GM18498 (cell line): ENCODE data around the gene TRPV4.

Experiments used
- ATAC-seq: cut with Tn5 transposase; IDR thresholded peaks from one replicate; pipeline ENCODE4 v1.9.1; 2021; ENCODE audit warnings: mild to moderate bottlenecking, moderate library complexity; ENCODE audit not compliant: unreplicated experiment

TRPV4 gene

DNA sequence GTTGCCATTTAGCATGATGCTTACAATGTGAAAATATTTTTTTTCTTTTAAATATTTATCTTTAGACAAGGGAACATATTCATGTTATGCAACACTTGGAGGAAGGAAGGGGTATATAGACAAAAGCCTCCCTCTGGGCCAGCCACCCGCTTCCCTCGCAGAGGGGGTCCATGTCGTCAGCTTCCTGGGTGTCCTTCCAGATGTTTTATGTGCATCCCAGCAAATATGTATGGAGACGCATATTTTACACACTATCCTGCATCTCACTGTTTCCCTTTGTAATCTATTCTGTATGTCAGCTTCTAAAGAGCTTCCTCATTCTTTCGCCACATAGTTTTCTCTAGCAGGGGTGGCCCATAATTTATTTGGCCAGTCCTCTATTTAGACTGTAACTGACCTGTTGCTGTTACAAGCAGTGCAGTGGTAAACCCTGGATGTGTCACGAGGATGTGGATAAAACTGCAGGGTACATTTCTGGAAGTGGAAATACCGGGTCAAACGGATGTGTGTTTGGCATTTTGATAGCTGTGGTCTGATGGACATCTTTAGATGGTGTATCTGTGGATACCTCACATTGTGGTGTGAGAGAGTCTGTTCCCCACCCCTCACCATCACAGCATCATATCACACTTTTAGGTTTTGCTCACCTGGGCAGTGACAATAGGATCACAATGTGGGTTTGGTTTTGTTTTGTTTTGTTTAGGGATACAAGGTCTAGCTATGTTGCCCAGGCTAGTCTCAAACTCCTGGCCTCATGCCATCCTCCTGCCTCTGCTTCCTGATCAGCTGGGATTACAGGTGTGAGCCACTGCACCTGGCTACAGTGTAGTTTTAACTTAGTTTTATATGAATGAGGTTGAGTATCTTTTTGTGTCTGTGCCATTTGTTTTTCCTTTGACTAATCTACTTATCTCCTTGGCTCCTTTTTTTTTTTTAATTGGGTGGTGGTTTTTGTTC, 87.9 kb downstream of the TRPV4 start:
- no peak for ATAC-seq

- ATAC-seq, result no peak
Measured at GRCh38 chr12:109744026-109744425, 89.2 kb downstream of the TRPV4 start.

DNA sequence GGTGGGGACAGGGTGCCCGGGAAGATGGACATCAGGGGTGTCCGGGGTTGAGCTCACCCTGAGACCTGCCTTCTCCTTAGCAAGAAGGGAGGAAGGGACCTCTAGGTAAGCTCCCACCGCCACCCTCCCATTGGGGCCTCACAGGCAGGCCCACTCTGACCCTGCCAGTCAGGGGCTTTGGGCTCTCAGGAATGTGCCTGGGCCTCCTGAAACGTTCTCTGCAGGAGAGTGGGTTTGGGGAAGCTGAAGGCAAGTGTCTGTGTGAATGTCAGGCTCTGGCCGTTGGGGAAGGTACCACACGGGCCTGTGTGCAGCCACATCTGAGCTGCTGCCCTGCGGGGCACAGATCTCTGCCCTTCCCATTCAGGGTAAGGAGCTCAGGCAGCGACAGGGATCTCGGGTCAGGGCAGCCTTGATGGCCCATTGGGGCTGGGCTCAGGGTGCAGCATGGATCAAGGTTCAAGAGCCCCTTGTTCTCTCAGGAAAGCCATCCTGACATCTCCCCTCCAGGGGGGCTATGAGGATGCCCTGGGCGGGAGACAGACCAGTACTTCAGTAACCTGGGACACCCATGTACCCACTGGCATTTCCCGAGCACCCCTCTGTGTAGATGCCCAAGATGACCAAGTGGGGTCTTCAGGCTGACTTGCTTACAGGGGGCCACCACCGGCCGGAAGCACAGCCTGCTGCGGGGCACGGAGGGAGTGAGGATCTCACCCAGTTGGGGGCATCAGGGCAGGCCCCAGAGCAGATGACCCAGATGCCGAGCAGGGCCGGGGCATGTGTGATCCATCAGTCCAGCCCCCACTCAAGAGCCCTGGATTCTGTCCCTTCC, 89.9 kb downstream of the TRPV4 start:
- ATAC-seq, result no peak

GRCh38 chr12:109741970-109742703, 91.1 kb downstream of the TRPV4 start:
- ATAC-seq, result no peak

GRCh38 chr12:109741286-109741969, 91.8 kb downstream of the TRPV4 start:
- ATAC-seq, result no peak

DNA sequence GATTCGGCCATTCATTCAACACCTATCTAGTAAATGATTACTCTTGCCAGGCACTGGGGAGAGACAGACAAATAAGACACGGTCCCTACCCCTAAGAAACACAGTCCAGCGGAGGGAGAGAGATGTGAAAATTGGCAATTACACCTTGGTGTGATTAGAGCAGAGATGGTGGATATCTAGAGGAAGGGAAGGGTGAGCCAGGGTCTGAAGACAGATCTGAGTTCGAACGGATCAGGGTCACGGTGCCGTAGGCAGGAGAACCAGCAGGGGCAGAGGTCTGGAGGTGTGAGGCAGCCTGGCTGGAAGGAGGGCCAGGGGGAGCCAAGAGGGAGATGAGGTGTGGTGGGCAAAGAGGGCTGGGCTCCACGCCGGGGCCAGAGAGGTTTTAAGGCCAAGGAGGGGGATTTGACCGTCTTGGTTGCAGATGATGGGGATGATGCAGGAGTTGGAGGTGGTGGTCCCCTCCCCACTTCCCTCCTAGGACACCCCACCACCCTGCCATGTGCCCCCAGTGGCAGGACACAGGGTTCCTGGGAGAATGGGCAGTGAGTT, 92.4 kb downstream of the TRPV4 start:
- no peak for ATAC-seq

DNA sequence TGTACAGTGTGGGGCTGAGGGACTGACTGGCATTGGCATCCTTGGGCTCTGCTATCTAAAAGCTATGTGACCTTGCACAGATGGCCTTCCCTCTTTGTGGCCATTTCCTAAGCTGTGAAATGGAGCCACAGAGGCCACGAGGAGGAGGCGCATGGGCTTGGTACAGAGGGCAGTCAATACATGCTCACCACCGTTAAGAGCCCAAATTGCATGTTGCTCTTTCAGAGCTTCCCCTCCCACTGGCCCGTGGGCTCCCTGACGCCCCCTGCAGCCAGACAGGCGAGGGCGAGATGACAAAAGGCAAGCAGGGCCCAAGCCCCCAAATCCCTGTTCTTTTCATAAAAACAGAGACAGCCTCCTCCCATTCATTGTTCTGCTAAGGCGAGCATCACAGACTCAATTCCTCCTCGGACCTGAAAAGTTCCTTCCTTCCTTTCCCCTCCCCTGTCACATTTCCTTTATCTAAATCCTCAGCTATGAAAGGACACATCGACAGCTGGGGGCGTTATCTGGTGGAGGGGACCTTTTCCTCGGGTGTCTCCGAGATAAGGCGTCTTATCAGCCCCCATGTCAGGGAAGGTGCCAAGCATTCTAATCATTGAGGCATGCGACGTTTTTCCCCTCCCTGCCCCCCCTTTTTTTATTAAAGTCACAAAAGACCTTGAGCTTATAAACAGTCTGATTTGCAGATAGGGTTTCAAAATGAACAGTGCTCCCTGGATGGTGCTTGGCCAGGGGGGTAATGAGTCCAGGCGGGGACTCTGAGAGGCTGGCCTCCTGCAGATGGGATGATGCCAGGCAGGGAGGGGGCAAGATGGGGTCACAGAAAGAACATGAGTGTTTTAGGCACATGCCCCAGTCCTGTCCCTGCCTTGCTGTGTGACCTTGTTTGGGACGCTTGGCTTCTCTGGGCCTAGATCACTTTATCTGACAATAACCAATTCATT, 93.2 kb downstream of the TRPV4 start:
- ATAC-seq, result no peak

GRCh38 chr12:109738878-109739665, 94.1 kb downstream of the TRPV4 start:
- no peak for ATAC-seq

DNA sequence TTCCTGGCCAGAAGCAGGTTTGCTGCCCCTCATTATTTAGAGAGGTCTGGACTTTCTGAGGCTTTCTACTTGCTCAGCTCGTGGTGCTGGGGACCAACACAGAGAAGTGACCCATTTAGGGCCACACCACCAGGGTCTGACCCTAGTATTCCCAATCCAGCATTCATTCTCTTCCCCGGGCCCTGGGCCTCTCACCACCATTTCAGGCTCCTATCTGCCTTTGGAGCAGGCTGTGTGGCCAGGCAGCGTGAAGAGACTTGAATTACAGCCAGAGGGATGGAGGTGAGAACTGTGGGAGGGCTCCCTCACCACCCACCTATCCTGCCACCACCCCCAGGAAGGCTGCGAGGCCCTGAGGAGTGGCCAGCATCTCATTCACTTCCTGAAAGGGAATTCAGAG, 95.0 kb downstream of the TRPV4 start:
- no peak for ATAC-seq

GRCh38 chr12:109737631-109738030, 95.6 kb downstream of the TRPV4 start:
- no peak for ATAC-seq

DNA sequence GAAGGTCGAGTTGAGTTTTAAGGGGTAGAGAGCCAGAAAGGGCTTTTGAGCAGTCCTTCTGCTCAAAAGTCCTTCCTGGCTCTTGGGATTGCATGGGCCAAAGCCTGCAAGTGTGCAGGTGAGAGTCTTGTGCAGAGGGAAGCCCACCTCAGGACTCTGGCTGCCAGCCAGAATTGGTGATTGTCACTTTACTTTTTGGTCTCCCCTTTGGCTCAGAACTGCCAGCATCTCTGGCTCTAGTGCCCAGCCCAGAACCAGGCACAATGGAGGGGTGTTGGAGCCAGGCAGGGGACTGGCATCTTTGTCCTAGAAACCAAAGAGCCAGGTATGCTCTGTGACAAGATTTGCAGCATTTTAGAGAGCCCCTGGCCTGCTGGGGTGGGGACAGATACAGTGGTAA, 96.1 kb downstream of the TRPV4 start:
- no peak for ATAC-seq

GRCh38 chr12:109736552-109737108, 96.6 kb downstream of the TRPV4 start:
- ATAC-seq, result no peak

- ATAC-seq, result no peak
Measured at GRCh38 chr12:109735825-109736551, 97.2 kb downstream of the TRPV4 start.

DNA sequence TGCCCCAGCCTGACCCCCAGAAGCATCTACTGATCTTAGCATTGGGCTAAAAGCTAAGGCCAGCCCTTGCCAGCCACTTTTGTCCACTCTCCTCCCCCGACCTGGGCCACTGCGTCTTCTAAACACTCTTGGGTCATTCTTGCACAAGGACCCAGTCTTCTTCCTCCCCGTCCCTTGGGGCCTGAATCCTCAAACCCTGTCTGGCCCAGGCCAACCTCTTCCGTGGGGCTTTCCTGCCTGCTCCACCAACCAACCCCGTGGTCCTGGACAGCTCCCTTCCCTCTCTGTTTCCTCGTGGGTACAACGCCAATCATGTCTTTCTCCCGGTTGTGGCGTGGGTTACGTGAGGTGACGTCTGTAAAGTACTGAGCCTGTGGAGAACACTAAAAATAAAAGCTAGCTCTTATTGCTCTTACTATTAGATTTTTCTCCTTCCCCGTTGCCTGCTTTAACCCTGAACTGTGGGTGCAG, 98.1 kb downstream of the TRPV4 start:
- no peak for ATAC-seq

- no peak for ATAC-seq
Measured at GRCh38 chr12:109734219-109735000, 98.8 kb downstream of the TRPV4 start.
